ENCODE measurements around the gene MAPRE3. TPM values are rescaled to one million over a fixed set of nuclear protein-coding genes. Genes with fewer than 3 reads are reported as not detected.

The MAPRE3 gene
- total RNA-seq, 4 donors from 2014 or later, result 41.9 to 66.5 (median 53.9) TPM

- ATAC-seq (no peak), DNase-seq (no peak)
- no peak overlapping the region for H3K27ac ChIP-seq
Observed at GRCh38 chr2:26925100-26925791, 45.2 kb upstream of the MAPRE3 start.

GRCh38 chr2:26927221-26927620 is 43.2 kb upstream of the MAPRE3 start:
- no peak for DNase-seq
- Histone ChIP-seq H3K36me3 (no peaks in the 10 kb centered on the region), H3K27me3 (peaks cover 0 to 5% (median 0%) of the 10 kb centered on the region in 3 donors), H3K4me3 (no peak overlapping the region), H3K9me3 (no peaks in the 10 kb centered on the region), H3K4me1 (no peaks in the 10 kb centered on the region), H3K27ac (no peak overlapping the region)
- intact Hi-C loops (cut with DNase I; ENCODE audit: low total_unique reads) (no loop called here), in situ Hi-C loops (cut with MboI; ENCODE audit: low sequenced_read_pairs in 4 of 4) (loop anchor here in 1 of 4 donors (25.0 kb wide), 1 partner anchor 90 kb away; the partner anchor contains the start of gene DPYSL5)
- no peak for TF ChIP-seq POLR2A (IDR thresholded peaks at IDR 0.05)
- TF ChIP-seq, protein P1, sequence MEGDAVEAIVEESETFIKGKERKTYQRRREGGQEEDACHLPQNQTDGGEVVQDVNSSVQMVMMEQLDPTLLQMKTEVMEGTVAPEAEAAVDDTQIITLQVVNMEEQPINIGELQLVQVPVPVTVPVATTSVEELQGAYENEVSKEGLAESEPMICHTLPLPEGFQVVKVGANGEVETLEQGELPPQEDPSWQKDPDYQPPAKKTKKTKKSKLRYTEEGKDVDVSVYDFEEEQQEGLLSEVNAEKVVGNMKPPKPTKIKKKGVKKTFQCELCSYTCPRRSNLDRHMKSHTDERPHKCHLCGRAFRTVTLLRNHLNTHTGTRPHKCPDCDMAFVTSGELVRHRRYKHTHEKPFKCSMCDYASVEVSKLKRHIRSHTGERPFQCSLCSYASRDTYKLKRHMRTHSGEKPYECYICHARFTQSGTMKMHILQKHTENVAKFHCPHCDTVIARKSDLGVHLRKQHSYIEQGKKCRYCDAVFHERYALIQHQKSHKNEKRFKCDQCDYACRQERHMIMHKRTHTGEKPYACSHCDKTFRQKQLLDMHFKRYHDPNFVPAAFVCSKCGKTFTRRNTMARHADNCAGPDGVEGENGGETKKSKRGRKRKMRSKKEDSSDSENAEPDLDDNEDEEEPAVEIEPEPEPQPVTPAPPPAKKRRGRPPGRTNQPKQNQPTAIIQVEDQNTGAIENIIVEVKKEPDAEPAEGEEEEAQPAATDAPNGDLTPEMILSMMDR (IDR thresholded peaks at IDR 0.05 in 4 of 5, conservative IDR thresholded peaks at IDR 0.05 in 1 of 5), result no peak
- ATAC-seq, result no peak

More at GRCh38 chr2:26925100-26925791, 45.2 kb upstream of the MAPRE3 start:
- no peak overlapping the region for H3K4me3 ChIP-seq
- H3K27me3 ChIP-seq, result peaks cover 0 to 5% (median 0%) of the 10 kb centered on the region in 3 donors
- TF ChIP-seq, protein P1 (IDR thresholded peaks at IDR 0.05 in 4 of 5, conservative IDR thresholded peaks at IDR 0.05 in 1 of 5), result no peak
- no peak for TF ChIP-seq POLR2A (IDR thresholded peaks at IDR 0.05)
- no peaks in the 10 kb centered on the region for H3K9me3 ChIP-seq
- H3K4me1 ChIP-seq, result no peaks in the 10 kb centered on the region
- H3K36me3 ChIP-seq, result no peaks in the 10 kb centered on the region
- in situ Hi-C loops (cut with MboI; ENCODE audit: low sequenced_read_pairs in 4 of 4) (loop anchor here in 1 of 4 donors (25.0 kb wide), 1 partner anchor 88 kb away; the partner anchor contains the start of gene DPYSL5), intact Hi-C loops (cut with DNase I; ENCODE audit: low total_unique reads) (no loop called here)

- intact Hi-C loops (cut with DNase I; ENCODE audit: low total_unique reads) (no loop called here), in situ Hi-C loops (cut with MboI; ENCODE audit: low sequenced_read_pairs in 4 of 4) (loop anchor here in 1 of 4 donors (25.0 kb wide), 1 partner anchor 96 kb away; the partner anchor contains the start of gene DPYSL5)
- no peak for DNase-seq
- Histone ChIP-seq H3K27me3 (peaks cover 0 to 5% (median 0%) of the 10 kb centered on the region in 3 donors), H3K4me1 (no peaks in the 10 kb centered on the region), H3K9me3 (no peaks in the 10 kb centered on the region), H3K4me3 (no peak overlapping the region), H3K36me3 (no peaks in the 10 kb centered on the region), H3K27ac (no peak overlapping the region)
- no peak for ATAC-seq
- TF ChIP-seq POLR2A (IDR thresholded peaks at IDR 0.05), result no peak
- TF ChIP-seq, protein P1 (IDR thresholded peaks at IDR 0.05 in 4 of 5, conservative IDR thresholded peaks at IDR 0.05 in 1 of 5), result no peak
Observed at GRCh38 chr2:26932974-26933373, 37.5 kb upstream of the MAPRE3 start.

GRCh38 chr2:26933431-26934334 is 36.8 kb upstream of the MAPRE3 start:
- in situ Hi-C loops (cut with MboI; ENCODE audit: low sequenced_read_pairs in 4 of 4), result loop anchor here in 1 of 4 donors (25.0 kb wide), 1 partner anchor 96 kb away; the partner anchor contains the start of gene DPYSL5
- H3K4me3 ChIP-seq, result no peak overlapping the region
- DNase-seq, result no peak
- no peak for ATAC-seq
- no peaks in the 10 kb centered on the region for H3K36me3 ChIP-seq
- H3K9me3 ChIP-seq, result no peaks in the 10 kb centered on the region
- H3K27me3 ChIP-seq, result peaks cover 0 to 5% (median 0%) of the 10 kb centered on the region in 3 donors
- H3K4me1 ChIP-seq, result no peaks in the 10 kb centered on the region
- intact Hi-C loops (cut with DNase I; ENCODE audit: low total_unique reads), result no loop called here
- no peak for TF ChIP-seq POLR2A (IDR thresholded peaks at IDR 0.05)
- TF ChIP-seq, protein P1 (IDR thresholded peaks at IDR 0.05 in 4 of 5, conservative IDR thresholded peaks at IDR 0.05 in 1 of 5), result no peak
- H3K27ac ChIP-seq, result no peak overlapping the region
